Measurements from ENCODE around the gene PARD3.

DNA sequence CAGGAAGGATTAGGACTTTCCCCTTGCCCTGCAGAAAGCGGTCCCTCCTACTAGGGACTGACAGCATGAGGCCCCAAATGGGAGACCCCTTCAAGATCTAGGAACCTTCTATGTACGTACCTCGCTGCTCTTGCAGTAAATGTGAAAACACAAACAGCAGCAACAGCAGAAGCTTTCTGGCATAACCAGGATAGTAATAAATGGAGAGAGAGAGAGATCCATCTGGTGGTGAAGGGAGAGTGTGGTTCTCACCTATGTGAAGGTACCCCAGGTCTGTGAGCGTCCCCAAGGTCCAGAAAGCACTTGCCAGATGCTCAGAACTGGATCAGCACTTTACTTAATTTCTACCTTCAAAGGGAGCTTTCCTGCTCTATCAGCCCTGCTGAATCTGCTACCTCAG, 592.7 kb downstream of the PARD3 start:
- TF ChIP-seq, protein P1, sequence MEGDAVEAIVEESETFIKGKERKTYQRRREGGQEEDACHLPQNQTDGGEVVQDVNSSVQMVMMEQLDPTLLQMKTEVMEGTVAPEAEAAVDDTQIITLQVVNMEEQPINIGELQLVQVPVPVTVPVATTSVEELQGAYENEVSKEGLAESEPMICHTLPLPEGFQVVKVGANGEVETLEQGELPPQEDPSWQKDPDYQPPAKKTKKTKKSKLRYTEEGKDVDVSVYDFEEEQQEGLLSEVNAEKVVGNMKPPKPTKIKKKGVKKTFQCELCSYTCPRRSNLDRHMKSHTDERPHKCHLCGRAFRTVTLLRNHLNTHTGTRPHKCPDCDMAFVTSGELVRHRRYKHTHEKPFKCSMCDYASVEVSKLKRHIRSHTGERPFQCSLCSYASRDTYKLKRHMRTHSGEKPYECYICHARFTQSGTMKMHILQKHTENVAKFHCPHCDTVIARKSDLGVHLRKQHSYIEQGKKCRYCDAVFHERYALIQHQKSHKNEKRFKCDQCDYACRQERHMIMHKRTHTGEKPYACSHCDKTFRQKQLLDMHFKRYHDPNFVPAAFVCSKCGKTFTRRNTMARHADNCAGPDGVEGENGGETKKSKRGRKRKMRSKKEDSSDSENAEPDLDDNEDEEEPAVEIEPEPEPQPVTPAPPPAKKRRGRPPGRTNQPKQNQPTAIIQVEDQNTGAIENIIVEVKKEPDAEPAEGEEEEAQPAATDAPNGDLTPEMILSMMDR (IDR thresholded peaks at IDR 0.05), result no peak
- no peak for TF ChIP-seq POLR2A (IDR thresholded peaks at IDR 0.05)

All from Peyer's patch (tissue), 4 donors.